K562 (cell line): Measurements from ENCODE around the gene TAX1BP1. TPM values are rescaled to one million over a fixed set of nuclear protein-coding genes. Genes with fewer than 3 reads are reported as not detected.

Source experiments
- ATF1 ChIP-seq, 2 experiments: fragments of 450-650 bp in 1 of 2; IDR thresholded peaks; 2 replicates each; pipeline ENCODE4 v1.6.1; 2016; ENCODE audit warnings: missing compliant biosample characterization in 1 of 2, missing genetic modification characterization in 1 of 2
- BHLHE40 ChIP-seq: IDR thresholded peaks from 2 replicates; pipeline ENCODE4 v1.6.1; 2011; ENCODE audit warnings: low read length, improper control_type of control experiment
- CBFA2T2 ChIP-seq: fragments of 450-650 bp; conservative IDR thresholded peaks from 2 replicates; pipeline ENCODE4 v1.6.1; 2017; ENCODE audit warnings: mild to moderate bottlenecking
- CBX5 ChIP-seq: IDR thresholded peaks from 2 replicates; pipeline ENCODE4 v1.6.1; 2014; ENCODE audit warnings: low read depth, borderline replicate concordance
- CEBPB ChIP-seq: fragments of 450-650 bp; IDR thresholded peaks from 2 replicates; pipeline ENCODE4 v1.6.1; 2016; ENCODE audit warnings: missing genetic modification characterization, missing compliant biosample characterization
- CEBPG ChIP-seq, 3 experiments: fragments of 200-800 bp in 1 of 3; sonication (Bioruptor generic) in 1 of 3; sonication (generic) in 1 of 3; formaldehyde crosslinking in 1 of 3; IDR thresholded peaks in 2 of 3; conservative IDR thresholded peaks in 1 of 3; 2 replicates each; pipeline versions ENCODE4 v1.6.1 to v1.8.0; 2016 to 2022; ENCODE audit warnings: missing compliant biosample characterization in 2 of 3, missing genetic modification characterization in 2 of 3, mild to moderate bottlenecking in 1 of 3, missing genetic modification reagents in 1 of 3
- CHCHD3 ChIP-seq: fragments of 250-450 bp; sonication (Bioruptor Pico); IDR thresholded peaks from 2 replicates; pipeline ENCODE4 v2.1.2; 2022; ENCODE audit warnings: mild to moderate bottlenecking
- EHMT2 ChIP-seq: fragments of 450-650 bp; IDR thresholded peaks from 2 replicates; pipeline ENCODE4 v1.6.1; 2018; ENCODE audit warnings: antibody characterized with exemption
- FOSL1 ChIP-seq: fragments of 200-800 bp; sonication (Bioruptor generic); conservative IDR thresholded peaks from 2 replicates; pipeline ENCODE4 v1.6.1; 2016; ENCODE audit warnings: missing genetic modification characterization, missing compliant biosample characterization
- HIVEP1 ChIP-seq: fragments of 250-450 bp; sonication (Bioruptor Pico); IDR thresholded peaks from 2 replicates; pipeline ENCODE4 v1.4.0; 2020; ENCODE audit warnings: mild to moderate bottlenecking
- IFI16 ChIP-seq: fragments of 250-450 bp; sonication (Bioruptor Pico); IDR thresholded peaks from 2 replicates; pipeline ENCODE4 v2.1.2; 2022; ENCODE audit warnings: mild to moderate bottlenecking, inconsistent platforms
- NFE2L1 ChIP-seq: fragments of 450-650 bp; IDR thresholded peaks from 2 replicates; pipeline ENCODE4 v1.6.1; 2016; ENCODE audit warnings: missing genetic modification characterization, low read depth, mild to moderate bottlenecking, missing compliant biosample characterization, moderate library complexity, borderline replicate concordance
- RBM39 ChIP-seq: fragments of 200-400 bp; formaldehyde crosslinking; optimal IDR thresholded peaks from 2 replicates; pipeline ENCODE3; 2018; ENCODE audit warnings: low read depth, low read length
- SNRNP70 ChIP-seq: fragments of 200-400 bp; formaldehyde crosslinking; optimal IDR thresholded peaks from 2 replicates; pipeline ENCODE3; 2017; ENCODE audit warnings: low read depth, low read length
- TRIM24 ChIP-seq, 2 experiments: fragments of 450-650 bp; IDR thresholded peaks; 2 replicates each; pipeline ENCODE4 v1.6.1; 2016
- U2AF1 ChIP-seq: fragments of 200-400 bp; formaldehyde crosslinking; optimal IDR thresholded peaks from 2 replicates; pipeline ENCODE3; 2017; ENCODE audit warnings: mild to moderate bottlenecking, low read depth, low read length, moderate library complexity
- XRCC5 ChIP-seq: fragments of 200-400 bp; formaldehyde crosslinking; IDR thresholded peaks from 2 replicates; pipeline ENCODE4 v1.6.1; 2017; ENCODE audit warnings: low read depth, mild to moderate bottlenecking, low read length
- ZBTB7A ChIP-seq: IDR thresholded peaks from 2 replicates; pipeline ENCODE4 v1.6.1; 2011; ENCODE audit warnings: low read depth, mild to moderate bottlenecking, low read length, moderate library complexity, borderline replicate concordance; ENCODE audit not compliant: control insufficient read depth
- ZNF436 ChIP-seq: fragments of 250-450, 450-650 bp; sonication (Bioruptor Pico); formaldehyde crosslinking; IDR thresholded peaks from 2 replicates; pipeline ENCODE4 v1.7.0; 2020; ENCODE audit warnings: mild to moderate bottlenecking
- polyA plus RNA-seq, 8 experiments: library from polyadenylated mRNA; depleted of rRNA in 4 of 8; stranded (reverse) in 5 of 8; unstranded in 3 of 8; fragments of >200 nt; fragmentation: Nextera tagmentation in 2 of 8; fragmentation: Illumina TruSeq in 1 of 8; extraction: Ambion mirVana in 2 of 8; extraction: Trizol in 1 of 8; gene quantifications; 2 replicates each; pipeline versions ENCODE4 v1.2.1 to v1.2.3, GENCODE V29; 2011 to 2014; ENCODE audit warnings: inconsistent platforms in 1 of 8, missing spikeins in 1 of 8
- total RNA-seq, 7 experiments: library from RNA; depleted of rRNA in 6 of 7; stranded (reverse); fragments of >200 nt in 6 of 7; fragmentation: Illumina TruSeq in 2 of 7; extraction: Trizol in 2 of 7; gene quantifications; 2 replicates each; pipeline versions ENCODE4 v1.2.1 to v1.2.3, GENCODE V29; 2011 to 2021; ENCODE audit warnings: low replicate concordance in 1 of 7
- TF ChIP-seq, protein P1 (sequence below): sonication (generic); formaldehyde crosslinking; IDR thresholded peaks from 2 replicates; pipeline ENCODE4 v1.9.0; 2022; ENCODE audit warnings: mild to moderate bottlenecking, missing genetic modification reagents
- TF ChIP-seq, protein P2 (sequence below): fragments of 250-450 bp; sonication (Bioruptor Pico); IDR thresholded peaks from 2 replicates; pipeline ENCODE4 v1.8.0; 2022; ENCODE audit warnings: inconsistent platforms
- TF ChIP-seq, protein P3 (sequence below): sonication (generic); formaldehyde crosslinking; IDR thresholded peaks from 2 replicates; pipeline ENCODE4 v1.9.0; 2022; ENCODE audit warnings: mild to moderate bottlenecking, missing genetic modification reagents
- TF ChIP-seq, protein P4 (sequence below), 2 experiments: fragments of 450-650 bp in 1 of 2; sonication (generic) in 1 of 2; formaldehyde crosslinking in 1 of 2; IDR thresholded peaks in 1 of 2; conservative IDR thresholded peaks in 1 of 2; 2 replicates each; pipeline versions ENCODE4 v1.6.1 to v1.8.1; 2016 to 2023; ENCODE audit warnings: mild to moderate bottlenecking in 2 of 2, moderate library complexity in 2 of 2, inconsistent platforms in 1 of 2, missing genetic modification reagents in 1 of 2
- TF ChIP-seq, protein P5 (sequence below): fragments of 450-650 bp; IDR thresholded peaks from 2 replicates; pipeline ENCODE4 v1.6.1; 2017; ENCODE audit warnings: mild to moderate bottlenecking, moderate library complexity

The TAX1BP1 gene
- total and polyA plus RNA-seq, 9 of the 15 experiments (the other 6 are each of a cell fraction or from before 2014, with no cell fraction given), result 49.0 to 119 (median 75.9) TPM

DNA sequence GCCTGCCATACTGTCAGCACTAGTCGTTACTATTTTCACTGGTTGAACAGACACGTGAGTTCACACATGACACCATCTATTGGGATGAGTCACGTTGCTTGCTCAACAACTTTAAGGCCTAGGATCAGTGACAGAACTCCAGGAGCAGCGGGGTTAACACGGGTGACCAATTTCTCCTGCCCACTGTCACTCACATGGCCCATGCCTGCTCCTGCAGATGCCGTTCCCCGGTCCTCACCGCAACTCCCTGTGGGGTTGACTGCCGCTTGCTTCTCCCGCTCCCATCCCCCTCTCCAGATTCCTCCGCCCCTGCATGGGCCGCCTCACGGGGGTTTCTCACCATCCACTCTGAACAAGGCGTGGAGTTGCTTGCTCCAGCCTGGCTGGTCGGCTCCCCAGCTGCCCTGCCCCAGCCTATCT, 128.2 kb downstream of the TAX1BP1 start (continued):
- TF ChIP-seq XRCC5, result no peak
- no peak for TF ChIP-seq U2AF1
- no peak for TF ChIP-seq CBX5
- 0 out of 4 replicates have a peak, but pooled peaks of 1 of the 2 experiments have one; percentile 18 for TF ChIP-seq TRIM24 (IDR thresholded peaks at IDR 0.05)
- no peak for TF ChIP-seq NFE2L1 (tag)
- peak; percentile 53 for TF ChIP-seq CEBPB
- no peak for TF ChIP-seq HIVEP1
- TF ChIP-seq ZNF436 (CRISPR knock-in tag), result no peak
- TF ChIP-seq, protein P1, sequence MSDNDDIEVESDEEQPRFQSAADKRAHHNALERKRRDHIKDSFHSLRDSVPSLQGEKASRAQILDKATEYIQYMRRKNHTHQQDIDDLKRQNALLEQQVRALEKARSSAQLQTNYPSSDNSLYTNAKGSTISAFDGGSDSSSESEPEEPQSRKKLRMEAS (CRISPR knock-in tag), result no peak
- TF ChIP-seq CEBPG (CRISPR knock-in tag; IDR thresholded peaks at IDR 0.05), result no peak
- peak in 1 of 2 experiments; percentile 44; a peak in 1 of 4 replicates for TF ChIP-seq CEBPG (tag; conservative IDR thresholded peaks at IDR 0.05 in 1 of 2, IDR thresholded peaks at IDR 0.05 in 1 of 2)
- TF ChIP-seq ATF1 (CRISPR knock-in tag; IDR thresholded peaks at IDR 0.05), result no peak
- TF ChIP-seq ATF1 (tag; IDR thresholded peaks at IDR 0.05), result no peak
- TF ChIP-seq, protein P2, sequence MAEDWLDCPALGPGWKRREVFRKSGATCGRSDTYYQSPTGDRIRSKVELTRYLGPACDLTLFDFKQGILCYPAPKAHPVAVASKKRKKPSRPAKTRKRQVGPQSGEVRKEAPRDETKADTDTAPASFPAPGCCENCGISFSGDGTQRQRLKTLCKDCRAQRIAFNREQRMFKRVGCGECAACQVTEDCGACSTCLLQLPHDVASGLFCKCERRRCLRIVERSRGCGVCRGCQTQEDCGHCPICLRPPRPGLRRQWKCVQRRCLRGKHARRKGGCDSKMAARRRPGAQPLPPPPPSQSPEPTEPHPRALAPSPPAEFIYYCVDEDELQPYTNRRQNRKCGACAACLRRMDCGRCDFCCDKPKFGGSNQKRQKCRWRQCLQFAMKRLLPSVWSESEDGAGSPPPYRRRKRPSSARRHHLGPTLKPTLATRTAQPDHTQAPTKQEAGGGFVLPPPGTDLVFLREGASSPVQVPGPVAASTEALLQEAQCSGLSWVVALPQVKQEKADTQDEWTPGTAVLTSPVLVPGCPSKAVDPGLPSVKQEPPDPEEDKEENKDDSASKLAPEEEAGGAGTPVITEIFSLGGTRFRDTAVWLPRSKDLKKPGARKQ (CRISPR knock-in tag), result no peak
- no peak for TF ChIP-seq CHCHD3 (CRISPR knock-in tag)
- TF ChIP-seq IFI16 (CRISPR knock-in tag), result no peak
- no peak for TF ChIP-seq ZBTB7A
- TF ChIP-seq EHMT2, result no peak
- TF ChIP-seq BHLHE40, result peak; percentile 73
- TF ChIP-seq, protein P3, sequence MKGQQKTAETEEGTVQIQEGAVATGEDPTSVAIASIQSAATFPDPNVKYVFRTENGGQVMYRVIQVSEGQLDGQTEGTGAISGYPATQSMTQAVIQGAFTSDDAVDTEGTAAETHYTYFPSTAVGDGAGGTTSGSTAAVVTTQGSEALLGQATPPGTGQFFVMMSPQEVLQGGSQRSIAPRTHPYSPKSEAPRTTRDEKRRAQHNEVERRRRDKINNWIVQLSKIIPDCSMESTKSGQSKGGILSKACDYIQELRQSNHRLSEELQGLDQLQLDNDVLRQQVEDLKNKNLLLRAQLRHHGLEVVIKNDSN, result peak; percentile 23; the same call in 1 of the 2 replicates
- TF ChIP-seq FOSL1 (tag), result peak; percentile 84
- TF ChIP-seq CBFA2T2, result no peak
- TF ChIP-seq, protein P4, sequence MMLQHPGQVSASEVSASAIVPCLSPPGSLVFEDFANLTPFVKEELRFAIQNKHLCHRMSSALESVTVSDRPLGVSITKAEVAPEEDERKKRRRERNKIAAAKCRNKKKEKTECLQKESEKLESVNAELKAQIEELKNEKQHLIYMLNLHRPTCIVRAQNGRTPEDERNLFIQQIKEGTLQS (IDR thresholded peaks at IDR 0.05), result peak; percentile 64
- TF ChIP-seq, protein P4 (CRISPR knock-in tag; conservative IDR thresholded peaks at IDR 0.05), result no peak
- TF ChIP-seq RBM39, result no peak
- TF ChIP-seq, protein P5, sequence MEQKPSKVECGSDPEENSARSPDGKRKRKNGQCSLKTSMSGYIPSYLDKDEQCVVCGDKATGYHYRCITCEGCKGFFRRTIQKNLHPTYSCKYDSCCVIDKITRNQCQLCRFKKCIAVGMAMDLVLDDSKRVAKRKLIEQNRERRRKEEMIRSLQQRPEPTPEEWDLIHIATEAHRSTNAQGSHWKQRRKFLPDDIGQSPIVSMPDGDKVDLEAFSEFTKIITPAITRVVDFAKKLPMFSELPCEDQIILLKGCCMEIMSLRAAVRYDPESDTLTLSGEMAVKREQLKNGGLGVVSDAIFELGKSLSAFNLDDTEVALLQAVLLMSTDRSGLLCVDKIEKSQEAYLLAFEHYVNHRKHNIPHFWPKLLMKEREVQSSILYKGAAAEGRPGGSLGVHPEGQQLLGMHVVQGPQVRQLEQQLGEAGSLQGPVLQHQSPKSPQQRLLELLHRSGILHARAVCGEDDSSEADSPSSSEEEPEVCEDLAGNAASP, result no peak
- no peak for TF ChIP-seq SNRNP70
